ENCODE results near the gene CCDC27. TPM values are rescaled to one million over a fixed set of nuclear protein-coding genes. Genes with fewer than 3 reads are reported as not detected.

CCDC27 gene
- total and polyA plus RNA-seq, 5 donors from 2014 or later = not detected

GRCh38 chr1:3735027-3735681, 17.1 kb upstream of the CCDC27 start:
- Mint-ChIP-seq H3K4me3 (no peak overlapping the region), H3K9me3 (no peaks in the 10 kb centered on the region), H3K36me3 (peaks cover 11% of the 10 kb centered on the region), H3K4me1 (no peaks in the 10 kb centered on the region), H3K27me3 (no peaks in the 10 kb centered on the region), H3K27ac (peak overlapping the region in 1 of 3 donors; percentile 23)
- Histone ChIP-seq H3K4me3 (ENCODE audit: low read depth, low read length) (no peak overlapping the region), H3K36me3 (ENCODE audit: control insufficient read depth, insufficient read depth, low read length) (peaks cover 26% of the 10 kb centered on the region), H3K4me1 (ENCODE audit: control insufficient read depth, insufficient read depth, low read length, poor library complexity, severe bottlenecking) (no peaks in the 10 kb centered on the region), H3K27me3 (ENCODE audit: control insufficient read depth, insufficient read depth, low read length) (no peaks in the 10 kb centered on the region), H3K27ac (ENCODE audit: insufficient read depth, low read length, poor library complexity, severe bottlenecking) (no peak overlapping the region), H3K9me3 (ENCODE audit: control insufficient read depth in 2 of 2, low read length in 2 of 2) (no peaks in the 10 kb centered on the region)
- no peak for ATAC-seq (ENCODE audit: low read depth in 2 of 2)
- no peak for DNase-seq

GRCh38 chr1:3735688-3736087, 16.6 kb upstream of the CCDC27 start:
- Histone ChIP-seq H3K27me3 (ENCODE audit: control insufficient read depth, insufficient read depth, low read length) (no peaks in the 10 kb centered on the region), H3K4me1 (ENCODE audit: control insufficient read depth, insufficient read depth, low read length, poor library complexity, severe bottlenecking) (no peaks in the 10 kb centered on the region), H3K27ac (ENCODE audit: insufficient read depth, low read length, poor library complexity, severe bottlenecking) (no peak overlapping the region), H3K36me3 (ENCODE audit: control insufficient read depth, insufficient read depth, low read length) (peaks cover 26% of the 10 kb centered on the region), H3K9me3 (ENCODE audit: control insufficient read depth in 2 of 2, low read length in 2 of 2) (no peaks in the 10 kb centered on the region), H3K4me3 (ENCODE audit: low read depth, low read length) (no peak overlapping the region)
- H3K4me1 Mint-ChIP-seq = no peaks in the 10 kb centered on the region
- no peaks in the 10 kb centered on the region for H3K9me3 Mint-ChIP-seq
- DNase-seq = no peak
- H3K27me3 Mint-ChIP-seq = no peaks in the 10 kb centered on the region
- peaks cover 11% of the 10 kb centered on the region for H3K36me3 Mint-ChIP-seq
- no peak for ATAC-seq (ENCODE audit: low read depth in 2 of 2)
- H3K27ac Mint-ChIP-seq = peak overlapping the region in 1 of 3 donors; percentile 62
- H3K4me3 Mint-ChIP-seq = no peak overlapping the region

GRCh38 chr1:3736131-3736561, 16.1 kb upstream of the CCDC27 start:
- H3K36me3 Mint-ChIP-seq = peaks cover 11% of the 10 kb centered on the region
- no peaks in the 10 kb centered on the region for H3K9me3 ChIP-seq (ENCODE audit: control insufficient read depth in 2 of 2, low read length in 2 of 2)
- no peak overlapping the region for H3K27ac ChIP-seq (ENCODE audit: insufficient read depth, low read length, poor library complexity, severe bottlenecking)
- peak overlapping the region in 1 of 3 donors; percentile 62 for H3K27ac Mint-ChIP-seq
- H3K4me1 ChIP-seq (ENCODE audit: control insufficient read depth, insufficient read depth, low read length, poor library complexity, severe bottlenecking) = no peaks in the 10 kb centered on the region
- no peak for DNase-seq
- no peaks in the 10 kb centered on the region for H3K4me1 Mint-ChIP-seq
- peaks cover 26% of the 10 kb centered on the region for H3K36me3 ChIP-seq (ENCODE audit: control insufficient read depth, insufficient read depth, low read length)
- no peaks in the 10 kb centered on the region for H3K9me3 Mint-ChIP-seq
- ATAC-seq (ENCODE audit: low read depth in 2 of 2) = no peak
- H3K4me3 Mint-ChIP-seq = no peak overlapping the region
- no peaks in the 10 kb centered on the region for H3K27me3 Mint-ChIP-seq
- no peaks in the 10 kb centered on the region for H3K27me3 ChIP-seq (ENCODE audit: control insufficient read depth, insufficient read depth, low read length)
- H3K4me3 ChIP-seq (ENCODE audit: low read depth, low read length) = no peak overlapping the region

GRCh38 chr1:3736708-3737107, 15.5 kb upstream of the CCDC27 start:
- Histone ChIP-seq H3K36me3 (ENCODE audit: control insufficient read depth, insufficient read depth, low read length) (peaks cover 26% of the 10 kb centered on the region), H3K27me3 (ENCODE audit: control insufficient read depth, insufficient read depth, low read length) (no peaks in the 10 kb centered on the region), H3K9me3 (ENCODE audit: control insufficient read depth in 2 of 2, low read length in 2 of 2) (no peaks in the 10 kb centered on the region), H3K27ac (ENCODE audit: insufficient read depth, low read length, poor library complexity, severe bottlenecking) (no peak overlapping the region), H3K4me3 (ENCODE audit: low read depth, low read length) (no peak overlapping the region), H3K4me1 (ENCODE audit: control insufficient read depth, insufficient read depth, low read length, poor library complexity, severe bottlenecking) (no peaks in the 10 kb centered on the region)
- peak overlapping the region in 1 of 3 donors; percentile 26 for H3K27ac Mint-ChIP-seq
- no peak overlapping the region for H3K4me3 Mint-ChIP-seq
- H3K4me1 Mint-ChIP-seq = no peaks in the 10 kb centered on the region
- H3K36me3 Mint-ChIP-seq = peaks cover 14% of the 10 kb centered on the region
- no peaks in the 10 kb centered on the region for H3K9me3 Mint-ChIP-seq
- ATAC-seq (ENCODE audit: low read depth in 2 of 2) = no peak
- no peak for DNase-seq
- no peaks in the 10 kb centered on the region for H3K27me3 Mint-ChIP-seq

- DNase-seq = no peak
- Histone ChIP-seq H3K4me3 (ENCODE audit: low read depth, low read length) (no peak overlapping the region), H3K27me3 (ENCODE audit: control insufficient read depth, insufficient read depth, low read length) (no peaks in the 10 kb centered on the region), H3K36me3 (ENCODE audit: control insufficient read depth, insufficient read depth, low read length) (peaks cover 35% of the 10 kb centered on the region), H3K9me3 (ENCODE audit: control insufficient read depth in 2 of 2, low read length in 2 of 2) (no peaks in the 10 kb centered on the region), H3K4me1 (ENCODE audit: control insufficient read depth, insufficient read depth, low read length, poor library complexity, severe bottlenecking) (no peaks in the 10 kb centered on the region), H3K27ac (ENCODE audit: insufficient read depth, low read length, poor library complexity, severe bottlenecking) (no peak overlapping the region)
- Mint-ChIP-seq H3K27ac (no peak overlapping the region), H3K36me3 (peaks cover 26% of the 10 kb centered on the region), H3K4me1 (peaks cover 0 to 8% (median 0%) of the 10 kb centered on the region in 4 donors), H3K4me3 (no peak overlapping the region), H3K27me3 (no peaks in the 10 kb centered on the region), H3K9me3 (no peaks in the 10 kb centered on the region)
- ATAC-seq (ENCODE audit: low read depth in 2 of 2) = no peak
These were observed 13.3 kb upstream of the CCDC27 start for GRCh38 chr1:3738943-3739342.

GRCh38 chr1:3740042-3740441, 12.2 kb upstream of the CCDC27 start:
- no peak overlapping the region for H3K4me3 Mint-ChIP-seq
- DNase-seq (no peak), ATAC-seq (ENCODE audit: low read depth in 2 of 2) (no peak)
- H3K4me1 Mint-ChIP-seq = peaks cover 0 to 16% (median 1%) of the 10 kb centered on the region in 4 donors
- no peaks in the 10 kb centered on the region for H3K9me3 Mint-ChIP-seq
- peaks cover 26% of the 10 kb centered on the region for H3K36me3 Mint-ChIP-seq
- H3K27me3 ChIP-seq (ENCODE audit: control insufficient read depth, insufficient read depth, low read length) = no peaks in the 10 kb centered on the region
- H3K4me1 ChIP-seq (ENCODE audit: control insufficient read depth, insufficient read depth, low read length, poor library complexity, severe bottlenecking) = no peaks in the 10 kb centered on the region
- H3K27ac Mint-ChIP-seq = no peak overlapping the region
- H3K9me3 ChIP-seq (ENCODE audit: control insufficient read depth in 2 of 2, low read length in 2 of 2) = no peaks in the 10 kb centered on the region
- H3K27ac ChIP-seq (ENCODE audit: insufficient read depth, low read length, poor library complexity, severe bottlenecking) = no peak overlapping the region
- no peaks in the 10 kb centered on the region for H3K27me3 Mint-ChIP-seq
- H3K36me3 ChIP-seq (ENCODE audit: control insufficient read depth, insufficient read depth, low read length) = peaks cover 35% of the 10 kb centered on the region
- H3K4me3 ChIP-seq (ENCODE audit: low read depth, low read length) = no peak overlapping the region

GRCh38 chr1:3740752-3741151, 11.5 kb upstream of the CCDC27 start:
- Histone ChIP-seq H3K27ac (ENCODE audit: insufficient read depth, low read length, poor library complexity, severe bottlenecking) (no peak overlapping the region), H3K27me3 (ENCODE audit: control insufficient read depth, insufficient read depth, low read length) (no peaks in the 10 kb centered on the region), H3K36me3 (ENCODE audit: control insufficient read depth, insufficient read depth, low read length) (peaks cover 35% of the 10 kb centered on the region), H3K4me3 (ENCODE audit: low read depth, low read length) (no peak overlapping the region), H3K4me1 (ENCODE audit: control insufficient read depth, insufficient read depth, low read length, poor library complexity, severe bottlenecking) (no peaks in the 10 kb centered on the region), H3K9me3 (ENCODE audit: control insufficient read depth in 2 of 2, low read length in 2 of 2) (no peaks in the 10 kb centered on the region)
- Mint-ChIP-seq H3K27ac (no peak overlapping the region), H3K9me3 (no peaks in the 10 kb centered on the region), H3K36me3 (peaks cover 26% of the 10 kb centered on the region), H3K4me1 (peaks cover 2 to 22% (median 7%) of the 10 kb centered on the region in 4 donors), H3K27me3 (no peaks in the 10 kb centered on the region), H3K4me3 (peak overlapping the region in 1 of 4 donors; percentile 15)
- ATAC-seq (ENCODE audit: low read depth in 2 of 2) (no peak), DNase-seq (no peak)

All from CD4-positive, CD25-positive, alpha-beta regulatory T cell (primary cell).